ENCODE data around the gene KCNIP3.

DNA sequence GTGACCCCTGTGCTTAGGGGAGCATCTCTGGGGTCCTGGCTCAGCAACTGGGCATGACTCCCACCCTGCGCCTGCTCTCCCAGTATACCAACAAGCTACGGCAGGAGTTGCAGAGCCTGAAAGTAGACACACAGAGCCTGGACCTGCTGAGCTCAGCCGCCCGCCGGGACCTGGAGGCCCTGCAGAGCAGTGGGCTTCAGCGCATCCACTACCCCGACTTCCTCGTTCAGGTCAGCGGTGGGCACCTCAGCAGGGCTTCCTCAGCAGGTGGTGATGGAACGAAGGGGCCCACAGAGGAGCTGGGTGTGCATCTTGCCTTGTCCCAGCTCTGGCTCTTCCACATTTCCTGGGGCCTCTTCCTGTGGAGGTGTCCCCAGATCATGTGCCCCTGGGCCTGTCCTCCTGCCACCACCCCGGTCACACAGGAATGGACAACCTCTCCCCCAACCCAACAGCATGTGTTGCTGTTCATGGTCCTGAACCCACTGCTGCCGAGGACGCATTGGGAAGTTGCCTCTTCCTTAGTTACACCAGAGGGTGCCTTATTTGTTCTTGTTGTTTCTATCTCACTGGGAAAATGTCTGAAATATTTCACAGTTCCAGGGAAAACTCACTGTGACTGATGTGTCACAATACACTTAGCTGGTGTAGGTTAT lies 12.1 kb upstream of the KCNIP3 start:
- TF ChIP-seq, protein P1, sequence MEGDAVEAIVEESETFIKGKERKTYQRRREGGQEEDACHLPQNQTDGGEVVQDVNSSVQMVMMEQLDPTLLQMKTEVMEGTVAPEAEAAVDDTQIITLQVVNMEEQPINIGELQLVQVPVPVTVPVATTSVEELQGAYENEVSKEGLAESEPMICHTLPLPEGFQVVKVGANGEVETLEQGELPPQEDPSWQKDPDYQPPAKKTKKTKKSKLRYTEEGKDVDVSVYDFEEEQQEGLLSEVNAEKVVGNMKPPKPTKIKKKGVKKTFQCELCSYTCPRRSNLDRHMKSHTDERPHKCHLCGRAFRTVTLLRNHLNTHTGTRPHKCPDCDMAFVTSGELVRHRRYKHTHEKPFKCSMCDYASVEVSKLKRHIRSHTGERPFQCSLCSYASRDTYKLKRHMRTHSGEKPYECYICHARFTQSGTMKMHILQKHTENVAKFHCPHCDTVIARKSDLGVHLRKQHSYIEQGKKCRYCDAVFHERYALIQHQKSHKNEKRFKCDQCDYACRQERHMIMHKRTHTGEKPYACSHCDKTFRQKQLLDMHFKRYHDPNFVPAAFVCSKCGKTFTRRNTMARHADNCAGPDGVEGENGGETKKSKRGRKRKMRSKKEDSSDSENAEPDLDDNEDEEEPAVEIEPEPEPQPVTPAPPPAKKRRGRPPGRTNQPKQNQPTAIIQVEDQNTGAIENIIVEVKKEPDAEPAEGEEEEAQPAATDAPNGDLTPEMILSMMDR (conservative IDR thresholded peaks at IDR 0.05): no peak
- no peak for TF ChIP-seq ZFX (IDR thresholded peaks at IDR 0.05)

Measured in C4-2B (cell line).